ENCODE data around the gene PML.

PML gene

GRCh38 chr15:73994912-73995622, 551 bp downstream of the PML start:
- peak overlapping the region; percentile 94 for H3K4me3 ChIP-seq (ENCODE audit: low read length)
- DNase-seq (ENCODE audit: low read depth) = no peak
- TF ChIP-seq CTCF (IDR thresholded peaks at IDR 0.05; ENCODE audit: insufficient read depth, low read depth, low read length, missing control alignments) = no peak

- no peak for TF ChIP-seq CTCF (IDR thresholded peaks at IDR 0.05; ENCODE audit: insufficient read depth, low read depth, low read length, missing control alignments)
- H3K4me3 ChIP-seq (ENCODE audit: low read length) = peak overlapping the region; percentile 94
- no peak for DNase-seq (ENCODE audit: low read depth)
Observed at GRCh38 chr15:73996267-73996666, 1.8 kb downstream of the PML start.

GRCh38 chr15:73996939-73997338, 2.4 kb downstream of the PML start:
- no peak for TF ChIP-seq CTCF (IDR thresholded peaks at IDR 0.05; ENCODE audit: insufficient read depth, low read depth, low read length, missing control alignments)
- DNase-seq (ENCODE audit: low read depth) = no peak
- peak overlapping the region; percentile 94 for H3K4me3 ChIP-seq (ENCODE audit: low read length)

- no peak for DNase-seq (ENCODE audit: low read depth)
- TF ChIP-seq CTCF (IDR thresholded peaks at IDR 0.05; ENCODE audit: insufficient read depth, low read depth, low read length, missing control alignments) = no peak
- H3K4me3 ChIP-seq (ENCODE audit: low read length) = no peak overlapping the region
Observed at GRCh38 chr15:73997986-73998385, 3.5 kb downstream of the PML start.

GRCh38 chr15:74006774-74007639, 12.5 kb downstream of the PML start:
- H3K4me3 ChIP-seq (ENCODE audit: low read length) = no peak overlapping the region
- DNase-seq (ENCODE audit: low read depth) = no peak
- TF ChIP-seq CTCF (IDR thresholded peaks at IDR 0.05; ENCODE audit: insufficient read depth, low read depth, low read length, missing control alignments) = no peak

- TF ChIP-seq CTCF (IDR thresholded peaks at IDR 0.05; ENCODE audit: insufficient read depth, low read depth, low read length, missing control alignments) = no peak
- no peak for DNase-seq (ENCODE audit: low read depth)
- H3K4me3 ChIP-seq (ENCODE audit: low read length) = no peak overlapping the region
Observed at GRCh38 chr15:74007820-74008371, 13.4 kb downstream of the PML start.

Measured in epithelial cell of esophagus (primary cell).